ENCODE results near the gene ZDHHC4.
A peak's percentile ranks its signal among the peaks of the same experiment; 100 is the strongest.

Gene ZDHHC4

DNA sequence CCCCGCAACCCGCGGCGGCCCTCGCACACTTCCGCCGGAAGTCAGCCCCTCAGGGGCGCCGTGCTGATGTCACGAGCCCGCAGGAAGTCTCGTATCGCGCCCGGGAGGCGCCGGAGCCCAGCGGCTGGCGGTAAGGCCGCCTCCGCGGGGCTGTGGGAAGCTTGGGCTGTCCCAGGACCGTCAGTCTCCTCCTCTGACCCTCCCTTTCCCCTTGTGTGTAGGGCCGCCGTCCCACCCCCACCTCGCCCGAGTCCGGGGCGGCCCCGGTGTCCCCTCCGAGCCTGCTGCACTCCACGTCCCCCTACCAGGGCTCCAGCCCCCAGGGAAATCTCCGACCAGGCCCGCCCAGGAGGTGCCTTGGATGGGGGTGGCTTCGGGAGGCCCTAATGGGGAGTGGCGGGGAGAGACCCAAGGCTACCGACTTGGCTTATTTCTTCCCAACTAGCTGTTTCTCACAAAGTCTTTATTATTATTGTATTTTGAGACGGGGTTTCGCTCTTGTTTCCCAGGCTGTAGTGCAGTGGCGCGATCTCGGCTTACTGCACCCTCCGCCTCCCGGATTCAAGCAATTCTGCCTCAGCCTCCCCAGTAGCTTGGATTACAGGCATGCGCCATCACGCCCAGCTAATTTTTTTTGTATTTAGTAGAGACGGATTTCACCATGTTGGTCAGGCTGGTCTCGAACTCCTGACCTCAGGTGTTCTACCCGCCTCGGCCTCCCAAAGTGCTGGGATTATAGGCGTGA lies at the start of gene ZDHHC4:
Gene ZDHHC4, plus strand, starts transcription at position 86 of the 745 bp plus-strand sequence. CDS start 3,108 bp downstream, outside the sequence.
- peak; percentile 44 to 85 for DNase-seq

- DNase-seq, result no peak
These were observed 48.7 kb upstream of the ZDHHC4 start for GRCh38 chr7:6528401-6529130.

DNA sequence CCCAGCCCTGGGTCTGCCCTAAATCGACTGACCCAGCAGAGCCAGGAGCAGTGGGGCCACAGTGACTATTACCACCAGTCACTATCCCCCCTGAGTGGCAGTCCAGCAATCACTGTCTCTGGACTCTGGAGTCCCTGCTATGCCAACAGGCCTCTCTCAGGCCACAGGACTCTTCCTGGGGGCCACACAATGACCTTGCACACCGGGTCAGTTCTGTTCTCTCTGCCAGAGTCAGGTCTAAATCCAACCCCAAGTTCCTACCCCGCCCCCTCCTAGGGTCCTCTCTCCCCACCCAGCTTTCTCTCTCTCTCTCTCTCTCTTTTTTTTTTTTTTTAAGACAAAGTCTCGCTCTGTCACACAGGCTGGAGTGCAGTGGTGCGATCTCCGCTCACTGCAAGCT lies 47.6 kb upstream of the ZDHHC4 start:
- DNase-seq, result no peak

DNA sequence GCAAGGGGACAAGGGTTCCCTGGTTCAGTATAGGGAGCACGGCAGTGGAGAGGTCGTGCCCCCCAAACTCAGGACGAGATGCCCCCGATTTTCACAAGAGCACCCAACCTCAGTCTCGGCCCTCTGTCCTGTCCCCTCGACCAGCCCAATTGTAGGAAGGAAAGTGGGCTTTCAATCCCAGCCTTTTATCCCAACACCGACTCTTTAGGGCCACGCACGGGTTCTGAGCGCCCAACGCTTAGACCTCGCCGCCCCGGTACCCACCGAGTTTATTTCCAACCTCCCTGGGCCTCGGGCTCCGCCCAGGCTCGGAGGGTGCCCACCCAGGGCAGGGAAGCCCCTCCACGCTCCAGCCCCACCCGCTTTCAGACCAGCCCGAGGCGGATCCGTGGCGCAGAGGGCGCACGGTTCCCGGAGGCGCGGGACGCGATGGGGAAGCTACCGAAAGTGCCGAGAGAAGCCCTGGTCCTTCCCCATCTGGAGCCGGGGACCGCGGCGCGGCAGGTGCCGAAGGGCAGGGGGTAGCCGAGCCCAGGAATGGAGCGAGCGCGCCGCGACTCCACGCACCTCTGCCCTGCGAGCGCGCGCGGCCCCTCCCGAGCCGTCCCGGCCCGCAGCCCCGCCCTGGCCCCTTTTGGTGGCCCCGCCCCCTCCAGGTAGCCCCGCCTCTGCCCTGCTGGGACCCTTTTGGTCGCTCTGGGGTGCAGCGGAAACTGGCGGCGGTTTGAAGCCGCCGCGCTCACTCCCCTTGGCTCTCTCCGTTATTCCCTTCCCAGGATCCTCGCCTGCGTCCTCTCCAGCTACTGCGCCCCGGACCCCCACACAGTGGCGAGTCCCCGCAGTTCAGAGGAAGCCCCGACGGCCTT lies 46.4 kb upstream of the ZDHHC4 start:
- peak in 1 of 2 experiments; percentile 21 for DNase-seq

DNA sequence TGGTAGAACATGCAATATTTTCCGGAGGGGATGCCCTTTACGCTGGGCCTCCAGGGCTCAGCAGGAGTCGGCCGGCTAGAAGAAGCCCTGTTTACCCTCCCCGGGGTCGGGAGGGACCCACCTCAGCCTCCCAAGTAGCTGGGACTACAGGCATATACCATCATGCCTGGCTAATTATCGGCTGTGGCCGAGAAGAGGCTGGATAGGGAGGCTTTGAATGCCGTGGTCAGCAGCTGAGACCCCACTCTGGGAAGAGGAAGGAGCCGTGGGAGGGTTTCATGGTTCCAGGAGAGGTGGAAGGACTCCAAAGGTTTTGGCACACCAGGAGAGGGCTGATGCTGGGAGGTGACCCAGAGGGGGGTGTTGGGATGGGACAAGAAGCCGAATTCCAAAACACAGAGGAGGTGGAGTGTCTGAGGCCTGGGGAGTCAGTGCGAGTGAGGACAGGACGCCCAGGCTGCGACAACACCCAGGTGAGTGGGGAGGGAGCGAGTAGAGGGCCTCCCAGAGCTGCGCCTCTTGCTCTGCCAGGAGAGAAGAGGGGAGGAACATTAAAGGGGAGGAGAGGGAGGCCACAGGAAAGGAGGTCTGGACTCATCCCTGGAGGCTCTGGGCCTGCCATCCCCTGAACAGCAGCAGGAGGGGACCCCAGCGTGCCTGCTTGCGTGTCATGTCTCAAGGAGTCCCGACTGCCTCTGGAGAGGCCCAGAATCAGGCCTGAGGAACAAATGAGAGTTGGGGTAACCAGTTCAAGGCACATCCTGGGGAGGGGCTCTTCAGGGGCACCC lies 45.6 kb upstream of the ZDHHC4 start:
- DNase-seq, result no peak

DNA sequence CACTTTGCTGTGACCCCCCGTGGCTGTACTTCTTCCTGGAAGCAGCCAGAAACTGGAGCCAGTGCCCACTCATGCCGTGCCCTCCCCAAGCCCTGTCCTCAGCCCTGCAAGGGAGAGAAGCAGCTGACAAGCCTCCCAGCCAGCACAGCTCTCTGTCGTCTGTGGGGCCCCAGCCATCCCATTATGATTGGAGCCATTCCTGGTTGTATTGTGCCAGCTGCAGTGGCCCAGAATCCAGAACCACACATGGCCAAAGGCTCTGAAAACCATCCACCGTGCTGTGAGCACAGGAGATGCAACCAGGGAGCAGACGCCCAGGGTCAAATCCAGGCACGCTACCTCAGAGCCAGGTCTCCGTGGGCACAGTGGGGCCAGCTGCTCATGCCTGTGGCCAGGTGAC lies 44.7 kb upstream of the ZDHHC4 start:
- DNase-seq, result no peak

DNA sequence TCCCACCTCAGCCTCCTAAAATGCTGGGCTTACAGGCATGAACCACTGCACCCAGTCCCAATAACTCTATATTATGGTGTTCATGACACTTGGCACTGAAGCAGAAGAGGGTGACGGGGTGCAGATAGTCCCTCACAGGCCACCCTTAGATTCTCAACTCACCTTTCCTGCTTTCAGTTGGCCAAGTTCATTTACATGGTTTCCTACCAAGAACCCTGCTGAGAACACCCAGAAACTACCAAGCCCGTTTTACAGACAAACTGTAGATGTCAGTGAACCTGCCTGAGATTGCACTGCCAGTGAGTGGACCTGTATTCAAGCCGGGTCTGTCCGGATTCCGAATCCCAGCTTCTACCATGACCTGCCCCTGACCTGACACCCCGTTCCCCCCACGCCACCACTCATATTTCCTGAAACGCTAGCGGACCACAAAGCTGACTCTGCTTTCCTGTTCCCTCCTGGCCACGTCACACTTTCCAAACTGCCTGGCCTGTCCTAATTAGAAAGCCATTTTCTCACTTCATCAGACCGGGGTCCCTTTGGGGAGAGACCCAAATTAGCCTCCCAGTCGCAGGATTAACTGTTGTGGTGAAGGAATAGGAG lies 43.3 kb upstream of the ZDHHC4 start:
- no peak for DNase-seq

- peak; percentile 60 to 62 for DNase-seq
These were observed 40.7 kb upstream of the ZDHHC4 start for GRCh38 chr7:6536262-6537260.

GRCh38 chr7:6542368-6542767 lies 34.9 kb upstream of the ZDHHC4 start:
- DNase-seq, result no peak

GRCh38 chr7:6545398-6546126 lies 31.7 kb upstream of the ZDHHC4 start:
- no peak for DNase-seq

- no peak for DNase-seq
These were observed 30.6 kb upstream of the ZDHHC4 start for GRCh38 chr7:6546498-6547251.

GRCh38 chr7:6547400-6547799 lies 29.9 kb upstream of the ZDHHC4 start:
- DNase-seq, result no peak

DNA sequence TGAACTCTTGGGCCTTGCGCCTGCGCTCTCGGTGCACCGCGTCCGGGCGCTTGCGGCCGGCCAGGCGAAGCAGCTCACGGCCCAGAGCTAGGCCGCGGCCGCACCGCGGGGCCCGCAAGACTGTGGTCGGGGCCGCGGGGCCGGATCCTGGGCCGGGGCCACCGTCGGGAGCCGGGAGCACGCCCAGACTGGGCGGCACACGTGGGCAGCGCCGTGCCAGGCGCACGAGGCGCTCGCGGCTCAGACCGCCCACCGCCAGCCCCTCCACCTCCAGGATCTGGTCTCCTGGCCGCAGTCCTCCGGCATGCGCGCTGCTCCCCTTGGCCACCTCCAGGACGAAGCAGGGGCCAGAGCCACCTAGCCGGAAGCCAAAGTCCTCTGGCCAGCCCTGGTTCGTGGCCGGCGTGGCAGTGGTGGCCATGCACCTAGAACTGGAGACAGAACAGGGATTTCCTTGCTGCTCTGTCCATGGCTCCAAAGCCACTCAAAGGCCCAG lies 26.2 kb upstream of the ZDHHC4 start, which contains the start of gene GRID2IP:
Gene GRID2IP, minus strand, starts transcription at position 446 of the 496 bp plus-strand sequence. Its CDS starts 25 bp downstream, at position 421.
- DNase-seq, result no peak

DNA sequence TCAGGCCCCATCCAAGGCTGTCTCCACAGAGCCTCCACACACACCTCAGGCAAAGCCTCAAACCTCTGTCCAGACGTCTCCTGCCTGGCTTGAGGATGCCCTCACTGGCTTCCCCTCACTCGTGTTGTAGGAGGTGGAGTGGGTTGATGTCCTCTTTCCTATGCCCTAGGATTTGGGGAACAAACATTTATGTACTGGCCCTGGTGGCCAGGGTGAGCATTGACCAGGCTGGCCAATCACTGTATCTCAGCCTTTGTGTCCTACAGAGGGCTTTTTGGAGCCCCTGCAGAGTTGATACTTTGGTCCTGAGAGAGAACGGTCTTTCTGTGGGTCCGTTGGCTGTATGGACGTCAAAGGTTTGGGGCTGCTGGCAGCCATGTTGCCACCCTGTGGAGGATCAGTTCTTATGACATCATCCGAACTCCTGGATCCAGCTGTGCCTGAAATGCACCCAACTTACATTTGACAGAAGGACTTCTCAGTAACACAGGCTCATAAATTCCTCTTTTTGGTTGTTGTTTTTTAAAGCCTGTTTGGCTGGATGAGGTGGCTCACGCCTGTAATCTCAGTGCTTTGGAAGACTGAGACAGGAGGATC lies 23.7 kb upstream of the ZDHHC4 start:
- DNase-seq, result no peak

DNA sequence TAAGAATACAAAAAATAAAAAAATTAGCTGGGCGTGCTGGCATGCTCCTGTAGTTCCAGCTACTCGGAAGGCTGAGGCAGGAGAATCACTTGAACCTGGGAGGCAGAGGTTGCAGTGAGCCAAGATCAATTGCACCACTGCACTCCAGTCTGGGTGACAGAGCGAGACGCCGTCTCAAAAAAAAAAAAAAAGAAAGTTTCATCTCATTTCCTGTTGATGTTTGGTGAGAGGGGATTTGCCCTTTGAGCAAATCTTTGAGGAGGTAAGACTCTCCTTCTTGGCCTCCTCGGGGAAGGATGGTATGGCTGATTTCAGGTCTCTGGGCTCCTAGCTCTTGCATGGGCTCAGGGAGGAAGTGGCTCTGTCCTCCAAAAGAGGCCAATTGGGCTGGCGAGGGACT lies 22.4 kb upstream of the ZDHHC4 start:
- no peak for DNase-seq

DNA sequence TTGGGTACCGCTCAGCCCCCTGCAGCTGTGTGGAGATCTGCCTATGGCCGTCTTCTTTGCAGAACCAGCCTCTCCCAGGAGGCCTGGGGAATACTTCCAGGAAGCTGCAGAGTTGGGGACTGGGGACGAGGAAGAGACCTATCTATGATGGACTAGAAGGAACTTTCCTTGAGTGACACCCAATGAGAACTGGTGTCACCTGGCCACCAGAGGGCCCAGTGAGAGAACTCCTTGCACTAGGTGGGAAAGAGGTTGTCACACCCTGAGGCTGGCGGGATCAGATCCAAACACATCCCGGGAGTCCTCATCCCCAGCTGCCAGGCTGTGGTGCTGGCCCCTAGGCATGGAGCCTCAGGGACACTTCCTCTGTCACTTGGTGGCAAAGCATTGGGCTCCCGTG lies 21.1 kb upstream of the ZDHHC4 start:
- DNase-seq, result no peak

DNA sequence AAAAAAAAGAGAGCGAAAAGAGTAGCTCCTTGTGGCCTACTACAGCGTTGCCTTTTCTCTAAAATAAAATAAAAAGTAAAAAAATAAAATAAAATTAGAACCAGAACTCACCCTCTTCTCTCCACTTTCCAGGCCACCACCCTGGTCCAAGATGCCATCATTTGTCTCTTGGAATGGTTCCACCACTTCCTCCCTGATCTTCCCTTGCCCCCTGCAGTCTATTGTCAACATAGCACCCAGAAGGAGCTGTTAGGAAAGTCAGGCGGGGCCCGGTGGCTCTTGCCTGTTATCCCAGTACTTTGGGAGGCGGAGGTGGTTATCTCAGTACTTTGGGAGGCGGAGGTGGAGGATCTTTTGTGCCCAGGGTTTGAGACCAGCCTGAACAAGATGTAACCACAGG lies 18.4 kb upstream of the ZDHHC4 start:
- peak; percentile 57 to 72 for DNase-seq

DNA sequence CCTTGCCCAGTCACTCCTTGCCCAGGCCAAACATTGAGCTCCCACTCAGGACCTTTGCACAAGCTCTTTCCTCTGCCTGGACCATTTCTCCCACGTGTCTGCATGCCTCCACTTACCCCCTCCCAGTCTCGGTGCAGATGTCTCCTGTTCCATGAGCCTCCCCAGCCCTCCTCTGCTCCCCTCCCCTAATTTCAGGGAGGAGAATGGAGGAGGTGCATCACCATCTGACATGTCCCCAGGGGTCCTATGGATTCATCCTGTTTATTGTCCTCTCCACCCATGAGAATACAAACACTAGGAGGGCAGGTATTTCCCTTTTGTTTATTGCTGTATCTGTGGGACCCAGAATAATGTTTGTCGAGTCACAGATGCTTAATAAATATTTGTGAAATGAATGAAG lies 17.4 kb upstream of the ZDHHC4 start:
- no peak for DNase-seq

- DNase-seq, result no peak
These were observed 15.1 kb upstream of the ZDHHC4 start for GRCh38 chr7:6562106-6562505.

All from NCI-H524 (cell line).